Neural cell (in vitro differentiated cells): ENCODE measurements around the gene MAGEH1. TPM values are rescaled to one million over a fixed set of nuclear protein-coding genes. Genes with fewer than 3 reads are reported as not detected.
"Not testable (repeated sequence)": the region's sequence is repeated elsewhere in the genome, so short reads cannot be mapped to it uniquely, and the experiment has no call there.

Experiments
- H2AFZ ChIP-seq: fragments of 200-600, 300-800 bp; sonication (generic), shearing (Covaris generic); 2 replicates; pipeline ENCODE4 v1.6.0; 2014; ENCODE audit warnings: low read depth, mild to moderate bottlenecking, antibody characterized with exemption, low read length, moderate library complexity
- H3F3A ChIP-seq: fragments of 200-600 bp; shearing (Covaris generic); 2 replicates; pipeline ENCODE4 v1.6.1; 2016; ENCODE audit warnings: mild to moderate bottlenecking, moderate library complexity, mixed read lengths, antibody characterized with exemption, low read length; ENCODE audit not compliant: insufficient read depth, poor library complexity, severe bottlenecking
- H3K27ac ChIP-seq: fragments of 200-600, 300-800 bp; sonication (generic), shearing (Covaris generic); 2 replicates; pipeline ENCODE4 v1.5.1; 2014; ENCODE audit warnings: mild to moderate bottlenecking, low read length, moderate library complexity
- H3K27me3 ChIP-seq: fragments of 300-800, 200-600 bp; sonication (generic), shearing (Covaris generic); 2 replicates; pipeline ENCODE4 v1.6.0; 2014; ENCODE audit warnings: mild to moderate bottlenecking, low read depth, low read length, moderate library complexity; ENCODE audit not compliant: insufficient read depth
- H3K36me3 ChIP-seq: fragments of 300-800, 200-600 bp; sonication (generic), shearing (Covaris generic); 2 replicates; pipeline ENCODE4 v1.5.1; 2014; ENCODE audit warnings: mild to moderate bottlenecking, antibody characterized with exemption, low read length, moderate library complexity; ENCODE audit not compliant: insufficient read depth
- H3K4me2 ChIP-seq: fragments of 300-800, 200-600 bp; sonication (generic), shearing (Covaris generic); 2 replicates; pipeline ENCODE4 v1.6.0; 2014; ENCODE audit warnings: mild to moderate bottlenecking, low read length
- H3K4me3 ChIP-seq: fragments of 300-800, 200-600 bp; sonication (generic), shearing (Covaris generic); 2 replicates; pipeline ENCODE4 v1.5.1; 2014; ENCODE audit warnings: mild to moderate bottlenecking, low read length, moderate library complexity
- H3K79me2 ChIP-seq: fragments of 200-600 bp; shearing (Covaris generic); replicated peaks from 2 replicates; pipeline ENCODE4 v1.6.0; 2014; ENCODE audit warnings: mild to moderate bottlenecking, low read length, moderate library complexity; ENCODE audit not compliant: insufficient read depth
- H3K9ac ChIP-seq: fragments of 300-800, 200-600 bp; sonication (generic), shearing (Covaris generic); 2 replicates; pipeline ENCODE4 v1.6.1; 2016; ENCODE audit warnings: mild to moderate bottlenecking, low read length, mixed read lengths
- H3K9me2 ChIP-seq: fragments of 200-600 bp; shearing (Covaris generic); 2 replicates; pipeline ENCODE4 v1.6.1; 2016; ENCODE audit warnings: mild to moderate bottlenecking, low read length, mixed read lengths; ENCODE audit not compliant: insufficient read depth
- H3K9me3 ChIP-seq: fragments of 200-600, 300-800 bp; sonication (generic), shearing (Covaris generic); 2 replicates; pipeline ENCODE4 v1.6.1; 2016; ENCODE audit warnings: mild to moderate bottlenecking, mixed run types, low read length, moderate library complexity, mixed read lengths
- H4K20me1 ChIP-seq: fragments of 200-600 bp; shearing (Covaris generic); 2 replicates; pipeline ENCODE4 v1.6.1; 2016; ENCODE audit warnings: mild to moderate bottlenecking, mixed run types; ENCODE audit not compliant: insufficient read depth
- MXI1 ChIP-seq: fragments of 450-650 bp; conservative IDR thresholded peaks from 2 replicates; pipeline ENCODE4 v1.6.1; 2014; ENCODE audit warnings: antibody characterized with exemption, mild to moderate bottlenecking; ENCODE audit not compliant: poor library complexity, severe bottlenecking
- POLR2AphosphoS5 ChIP-seq: IDR thresholded peaks from 2 replicates; pipeline ENCODE4 v1.6.1; 2012
- RAD21 ChIP-seq: fragments of 450-650 bp; conservative IDR thresholded peaks from 2 replicates; pipeline ENCODE4 v1.6.1; 2014; ENCODE audit warnings: antibody characterized with exemption, mild to moderate bottlenecking, moderate library complexity
- SMC3 ChIP-seq: fragments of 450-650 bp; conservative IDR thresholded peaks from 2 replicates; pipeline ENCODE4 v1.6.1; 2014; ENCODE audit warnings: antibody characterized with exemption, mild to moderate bottlenecking, moderate library complexity; ENCODE audit not compliant: poor library complexity
- TAF1 ChIP-seq: IDR thresholded peaks from 2 replicates; pipeline ENCODE4 v1.6.1; 2012; ENCODE audit warnings: low read depth
- polyA minus RNA-seq: library from RNA; depleted of rRNA, polyadenylated mRNA; stranded (reverse); fragments of >200 nt; gene quantifications from 2 replicates; pipeline ENCODE4 v1.2.3, GENCODE V29; 2014
- polyA plus RNA-seq: library from polyadenylated mRNA; depleted of rRNA; stranded (reverse); fragments of >200 nt; gene quantifications from 2 replicates; pipeline ENCODE4 v1.2.3, GENCODE V29; 2014
- TF ChIP-seq, protein P1 (sequence below): fragments of 450-650 bp; IDR thresholded peaks from 2 replicates; pipeline ENCODE4 v1.5.1; 2014; ENCODE audit warnings: antibody characterized with exemption, mild to moderate bottlenecking, moderate library complexity; ENCODE audit not compliant: poor library complexity, severe bottlenecking
- TF ChIP-seq, protein P2 (sequence below): IDR thresholded peaks from 2 replicates; pipeline ENCODE4 v1.6.1; 2012; ENCODE audit warnings: borderline replicate concordance

The MAGEH1 gene, protein sequence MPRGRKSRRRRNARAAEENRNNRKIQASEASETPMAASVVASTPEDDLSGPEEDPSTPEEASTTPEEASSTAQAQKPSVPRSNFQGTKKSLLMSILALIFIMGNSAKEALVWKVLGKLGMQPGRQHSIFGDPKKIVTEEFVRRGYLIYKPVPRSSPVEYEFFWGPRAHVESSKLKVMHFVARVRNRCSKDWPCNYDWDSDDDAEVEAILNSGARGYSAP
- polyA plus RNA-seq (240 and 262 TPM in 2 replicates), polyA minus RNA-seq (111 and 112 TPM in 2 replicates)

DNA sequence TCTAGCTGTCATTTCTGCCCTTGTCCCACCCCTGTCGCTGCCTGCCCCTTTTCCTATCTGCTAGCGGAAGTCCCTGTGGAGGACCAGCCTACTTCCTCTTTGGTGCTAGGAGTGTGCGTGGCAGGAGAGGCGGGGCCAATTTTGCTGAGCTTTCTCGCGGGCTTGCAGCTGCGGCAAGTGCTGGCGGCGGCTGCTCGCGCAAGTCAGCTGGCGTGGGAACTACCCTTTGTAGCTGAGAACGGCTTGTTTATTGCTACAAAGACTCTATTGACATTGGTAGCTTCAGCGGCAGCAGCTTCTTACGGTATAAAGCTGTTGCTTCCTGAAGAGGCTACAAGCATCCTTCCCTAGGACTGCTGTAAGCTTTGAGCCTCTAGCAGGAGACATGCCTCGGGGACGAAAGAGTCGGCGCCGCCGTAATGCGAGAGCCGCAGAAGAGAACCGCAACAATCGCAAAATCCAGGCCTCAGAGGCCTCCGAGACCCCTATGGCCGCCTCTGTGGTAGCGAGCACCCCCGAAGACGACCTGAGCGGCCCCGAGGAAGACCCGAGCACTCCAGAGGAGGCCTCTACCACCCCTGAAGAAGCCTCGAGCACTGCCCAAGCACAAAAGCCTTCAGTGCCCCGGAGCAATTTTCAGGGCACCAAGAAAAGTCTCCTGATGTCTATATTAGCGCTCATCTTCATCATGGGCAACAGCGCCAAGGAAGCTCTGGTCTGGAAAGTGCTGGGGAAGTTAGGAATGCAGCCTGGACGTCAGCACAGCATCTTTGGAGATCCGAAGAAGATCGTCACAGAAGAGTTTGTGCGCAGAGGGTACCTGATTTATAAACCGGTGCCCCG is at the start of gene MAGEH1:
TSS of gene MAGEH1 (plus strand) at position 138 of the 843 bp plus-strand sequence. CDS start at position 386, 248 bp downstream.
- Histone ChIP-seq H4K20me1 (no peaks in the 10 kb centered on the region), H3K36me3 (no peaks in the 10 kb centered on the region), H3K27ac (peak within 1 kb of the TSS; percentile 87), H3K9me3 (no peaks in the 10 kb centered on the region), H3K4me3 (peak within 1 kb of the TSS; percentile 81), H3K4me2 (no peak within 1 kb of the TSS), H3K9me2 (no peaks in the 10 kb centered on the region), H3K27me3 (no peaks in the 10 kb centered on the region), H2AFZ (peak within 1 kb of the TSS; percentile 51), H3K79me2 (no peaks in the 10 kb centered on the region), H3F3A (no peaks in the 10 kb centered on the region), H3K9ac (peak within 1 kb of the TSS; percentile 84)
- TF ChIP-seq SMC3: no peak
- peak; percentile 66 for TF ChIP-seq TAF1
- TF ChIP-seq, protein P1, sequence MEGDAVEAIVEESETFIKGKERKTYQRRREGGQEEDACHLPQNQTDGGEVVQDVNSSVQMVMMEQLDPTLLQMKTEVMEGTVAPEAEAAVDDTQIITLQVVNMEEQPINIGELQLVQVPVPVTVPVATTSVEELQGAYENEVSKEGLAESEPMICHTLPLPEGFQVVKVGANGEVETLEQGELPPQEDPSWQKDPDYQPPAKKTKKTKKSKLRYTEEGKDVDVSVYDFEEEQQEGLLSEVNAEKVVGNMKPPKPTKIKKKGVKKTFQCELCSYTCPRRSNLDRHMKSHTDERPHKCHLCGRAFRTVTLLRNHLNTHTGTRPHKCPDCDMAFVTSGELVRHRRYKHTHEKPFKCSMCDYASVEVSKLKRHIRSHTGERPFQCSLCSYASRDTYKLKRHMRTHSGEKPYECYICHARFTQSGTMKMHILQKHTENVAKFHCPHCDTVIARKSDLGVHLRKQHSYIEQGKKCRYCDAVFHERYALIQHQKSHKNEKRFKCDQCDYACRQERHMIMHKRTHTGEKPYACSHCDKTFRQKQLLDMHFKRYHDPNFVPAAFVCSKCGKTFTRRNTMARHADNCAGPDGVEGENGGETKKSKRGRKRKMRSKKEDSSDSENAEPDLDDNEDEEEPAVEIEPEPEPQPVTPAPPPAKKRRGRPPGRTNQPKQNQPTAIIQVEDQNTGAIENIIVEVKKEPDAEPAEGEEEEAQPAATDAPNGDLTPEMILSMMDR: no peak
- TF ChIP-seq MXI1: peak; percentile 49
- TF ChIP-seq POLR2AphosphoS5: peak; percentile 90
- peak; percentile 11 for TF ChIP-seq RAD21

DNA sequence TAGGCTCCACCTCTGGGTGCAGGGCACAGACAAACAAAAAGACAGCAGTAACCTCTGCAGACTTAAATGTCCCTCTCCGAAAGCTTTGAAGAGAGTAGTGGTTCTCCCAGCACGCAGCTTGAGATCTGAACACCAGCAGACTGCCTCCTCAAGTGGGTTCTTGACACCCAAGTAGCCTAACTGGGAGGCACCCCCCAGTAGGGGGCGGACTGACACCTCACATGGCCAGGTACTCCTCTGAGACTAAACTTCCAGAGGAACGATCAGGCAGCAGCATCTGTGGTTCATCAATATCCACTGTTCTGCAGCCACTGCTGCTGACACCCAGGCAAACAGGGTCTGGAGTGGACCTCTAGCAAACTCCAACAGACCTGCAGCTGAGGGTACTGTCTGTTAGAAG is 24.8 kb upstream of the MAGEH1 start:
- not testable (repeated sequence) for H4K20me1 ChIP-seq, H3K9me3 ChIP-seq, H3K9me2 ChIP-seq, H3F3A ChIP-seq, H3K4me2 ChIP-seq, H3K79me2 ChIP-seq, H2AFZ ChIP-seq, H3K9ac ChIP-seq, H3K4me3 ChIP-seq, H3K27me3 ChIP-seq, H3K36me3 ChIP-seq, H3K27ac ChIP-seq

DNA sequence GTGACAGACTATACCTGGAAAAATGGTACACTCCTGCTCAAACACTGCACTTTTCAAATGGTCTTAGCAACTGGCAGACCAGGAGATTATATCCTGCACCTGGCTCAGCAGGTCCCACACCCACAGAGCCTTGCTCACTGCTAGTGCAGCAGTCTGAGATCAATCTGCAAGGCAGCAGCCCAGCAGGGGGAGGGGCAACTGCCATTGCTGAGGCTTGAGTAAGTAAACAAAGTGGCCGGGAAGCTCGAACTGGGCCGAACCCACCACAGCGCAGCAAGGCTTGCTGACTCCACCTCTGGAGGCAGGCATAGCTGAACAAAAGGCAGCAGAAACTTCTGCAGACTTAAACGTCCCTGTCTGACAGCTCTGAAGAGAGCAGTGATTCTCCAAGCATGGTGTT is 8.5 kb upstream of the MAGEH1 start:
- H3K4me3 ChIP-seq, H3K36me3 ChIP-seq, H3K79me2 ChIP-seq, H4K20me1 ChIP-seq, H3F3A ChIP-seq, H2AFZ ChIP-seq, H3K9me3 ChIP-seq, H3K27me3 ChIP-seq, H3K9ac ChIP-seq, H3K9me2 ChIP-seq, H3K27ac ChIP-seq, H3K4me2 ChIP-seq: not testable (repeated sequence)

DNA sequence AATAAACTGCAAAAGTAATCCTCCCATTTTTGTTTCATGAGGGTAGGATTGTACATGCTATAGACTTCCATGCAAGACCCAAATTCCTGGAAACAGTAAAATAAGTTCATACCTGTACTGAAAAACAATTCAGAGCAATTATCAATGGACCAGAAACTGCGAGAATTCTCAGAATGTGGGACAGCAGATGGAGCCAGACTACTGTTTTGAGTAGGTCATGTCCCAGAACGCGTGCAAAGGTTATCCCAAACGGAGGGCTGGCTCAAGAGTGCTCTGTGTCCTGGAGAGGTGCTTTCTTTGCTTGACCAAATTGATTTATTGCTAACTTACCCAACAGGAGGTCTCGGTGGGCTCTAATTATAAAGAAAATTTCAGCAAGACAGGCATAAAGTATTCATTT is 1.7 kb upstream of the MAGEH1 start:
- Histone ChIP-seq H3K4me2 (no peak overlapping the region), H3F3A (no peaks in the 10 kb centered on the region), H4K20me1 (no peaks in the 10 kb centered on the region), H2AFZ (no peak overlapping the region), H3K9ac (no peak overlapping the region), H3K27ac (no peak overlapping the region), H3K9me3 (no peaks in the 10 kb centered on the region), H3K36me3 (no peaks in the 10 kb centered on the region), H3K79me2 (no peaks in the 10 kb centered on the region), H3K9me2 (no peaks in the 10 kb centered on the region), H3K4me3 (no peak overlapping the region), H3K27me3 (no peaks in the 10 kb centered on the region)
- TF ChIP-seq, protein P2, sequence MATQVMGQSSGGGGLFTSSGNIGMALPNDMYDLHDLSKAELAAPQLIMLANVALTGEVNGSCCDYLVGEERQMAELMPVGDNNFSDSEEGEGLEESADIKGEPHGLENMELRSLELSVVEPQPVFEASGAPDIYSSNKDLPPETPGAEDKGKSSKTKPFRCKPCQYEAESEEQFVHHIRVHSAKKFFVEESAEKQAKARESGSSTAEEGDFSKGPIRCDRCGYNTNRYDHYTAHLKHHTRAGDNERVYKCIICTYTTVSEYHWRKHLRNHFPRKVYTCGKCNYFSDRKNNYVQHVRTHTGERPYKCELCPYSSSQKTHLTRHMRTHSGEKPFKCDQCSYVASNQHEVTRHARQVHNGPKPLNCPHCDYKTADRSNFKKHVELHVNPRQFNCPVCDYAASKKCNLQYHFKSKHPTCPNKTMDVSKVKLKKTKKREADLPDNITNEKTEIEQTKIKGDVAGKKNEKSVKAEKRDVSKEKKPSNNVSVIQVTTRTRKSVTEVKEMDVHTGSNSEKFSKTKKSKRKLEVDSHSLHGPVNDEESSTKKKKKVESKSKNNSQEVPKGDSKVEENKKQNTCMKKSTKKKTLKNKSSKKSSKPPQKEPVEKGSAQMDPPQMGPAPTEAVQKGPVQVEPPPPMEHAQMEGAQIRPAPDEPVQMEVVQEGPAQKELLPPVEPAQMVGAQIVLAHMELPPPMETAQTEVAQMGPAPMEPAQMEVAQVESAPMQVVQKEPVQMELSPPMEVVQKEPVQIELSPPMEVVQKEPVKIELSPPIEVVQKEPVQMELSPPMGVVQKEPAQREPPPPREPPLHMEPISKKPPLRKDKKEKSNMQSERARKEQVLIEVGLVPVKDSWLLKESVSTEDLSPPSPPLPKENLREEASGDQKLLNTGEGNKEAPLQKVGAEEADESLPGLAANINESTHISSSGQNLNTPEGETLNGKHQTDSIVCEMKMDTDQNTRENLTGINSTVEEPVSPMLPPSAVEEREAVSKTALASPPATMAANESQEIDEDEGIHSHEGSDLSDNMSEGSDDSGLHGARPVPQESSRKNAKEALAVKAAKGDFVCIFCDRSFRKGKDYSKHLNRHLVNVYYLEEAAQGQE: no peak
- TF ChIP-seq TAF1 (no peak), SMC3 (peak; percentile 43), RAD21 (peak; percentile 35), POLR2AphosphoS5 (no peak), MXI1 (no peak)
- TF ChIP-seq, protein P1: peak; percentile 35
